HEK293 (cell line): Measurements from ENCODE around the gene AGPAT4.
A peak's percentile ranks its signal among the peaks of the same experiment; 100 is the strongest.

Experiments used
- CTCF ChIA-PET: fragments of 350-600 bp; formaldehyde crosslinking; extraction: SDS; loops from one replicate; lab custom pipeline; 2021; ENCODE audit warnings: antibody characterized with exemption; lab: Yijun Ruan, JAX
- POLR2A ChIA-PET: fragments of 300-600 bp; formaldehyde crosslinking; extraction: SDS; loops from one replicate; lab custom pipeline; 2020; ENCODE audit warnings: antibody characterized with exemption, inconsistent platforms; lab: Yijun Ruan, JAX
- H3K27ac ChIP-seq: fragments of 200-500 bp; sonication (Bioruptor generic); 2 replicates; pipeline ENCODE4 v1.5.1; 2014; ENCODE audit warnings: low read depth, low read length, control low read depth, inconsistent platforms; ENCODE audit errors: extremely low read depth
- H3K36me3 ChIP-seq, 2 experiments: fragments of 200-500 bp in 1 of 2; sonication (Bioruptor generic) in 1 of 2; 1 replicate in 1 of 2; 2 replicates in 1 of 2; pipeline ENCODE4 v1.5.1; 2014 to 2017; ENCODE audit warnings: inconsistent platforms in 2 of 2, low read length in 2 of 2; ENCODE audit not compliant: control insufficient read depth in 2 of 2, insufficient read depth in 1 of 2
- H3K4me1 ChIP-seq: fragments of 200-500 bp; sonication (Bioruptor generic); 2 replicates; pipeline ENCODE4 v1.5.1; 2014; ENCODE audit warnings: mild to moderate bottlenecking, low read length, inconsistent platforms; ENCODE audit not compliant: control insufficient read depth, insufficient read depth
- H3K4me3 ChIP-seq: 2 replicates; pipeline ENCODE4 v1.5.1; 2011; ENCODE audit warnings: low read depth, mild to moderate bottlenecking, control low read depth, low read length, moderate library complexity
- H3K9me3 ChIP-seq: fragments of 200-500 bp; sonication (Bioruptor generic); 2 replicates; pipeline ENCODE4 v1.5.1; 2014; ENCODE audit warnings: low read depth, low read length, inconsistent platforms; ENCODE audit not compliant: control insufficient read depth, insufficient read depth
- HOXC10 ChIP-seq: sonication (generic); formaldehyde crosslinking; IDR thresholded peaks from 2 replicates; pipeline ENCODE4 v1.8.1; 2023; ENCODE audit warnings: mild to moderate bottlenecking, missing genetic modification reagents
- MZF1 ChIP-seq: fragments of 450-650 bp; formaldehyde crosslinking; IDR thresholded peaks from 2 replicates; pipeline ENCODE4 v1.5.1; 2017; ENCODE audit warnings: missing biosample characterization, missing genetic modification characterization, borderline replicate concordance
- REPIN1 ChIP-seq: fragments of 450-650 bp; formaldehyde crosslinking; IDR thresholded peaks from 2 replicates; pipeline ENCODE4 v1.5.1; 2017; ENCODE audit warnings: missing biosample characterization, missing genetic modification characterization, low read depth
- ZBTB11 ChIP-seq: fragments of 450-650 bp; formaldehyde crosslinking; conservative IDR thresholded peaks from 2 replicates; pipeline ENCODE4 v1.5.1; 2016; ENCODE audit warnings: low read depth, missing biosample characterization, missing genetic modification characterization
- ZNF155 ChIP-seq: fragments of 450-650 bp; formaldehyde crosslinking; IDR thresholded peaks from 2 replicates; pipeline ENCODE4 v1.5.1; 2016; ENCODE audit warnings: missing biosample characterization, missing genetic modification characterization
- ZNF214 ChIP-seq: fragments of 450-650 bp; formaldehyde crosslinking; IDR thresholded peaks from 2 replicates; pipeline ENCODE4 v1.5.1; 2017; ENCODE audit warnings: missing biosample characterization, mild to moderate bottlenecking, missing genetic modification characterization, borderline replicate concordance
- ZNF292 ChIP-seq: fragments of 450-650 bp; formaldehyde crosslinking; IDR thresholded peaks from 2 replicates; pipeline ENCODE4 v1.5.1; 2016; ENCODE audit warnings: low read depth, missing biosample characterization, missing genetic modification characterization, borderline replicate concordance
- ZNF37A ChIP-seq: fragments of 450-650 bp; IDR thresholded peaks from 2 replicates; pipeline ENCODE4 v1.5.1; 2018; ENCODE audit warnings: missing biosample characterization, missing genetic modification characterization
- ZNF416 ChIP-seq: fragments of 450-650 bp; formaldehyde crosslinking; IDR thresholded peaks from 2 replicates; pipeline ENCODE4 v1.5.1; 2016; ENCODE audit warnings: missing biosample characterization, missing genetic modification characterization
- ZNF423 ChIP-seq: fragments of 450-650 bp; formaldehyde crosslinking; IDR thresholded peaks from 2 replicates; pipeline ENCODE4 v1.5.1; 2016; ENCODE audit warnings: missing biosample characterization, missing genetic modification characterization
- ZNF433 ChIP-seq: fragments of 450-650 bp; formaldehyde crosslinking; IDR thresholded peaks from 2 replicates; pipeline ENCODE4 v1.5.1; 2016; ENCODE audit warnings: missing biosample characterization, missing genetic modification characterization, low read depth
- ZNF549 ChIP-seq: fragments of 450-650 bp; IDR thresholded peaks from 2 replicates; pipeline ENCODE4 v1.5.1; 2018; ENCODE audit warnings: missing biosample characterization, missing genetic modification characterization, mild to moderate bottlenecking, inconsistent platforms, moderate library complexity
- ZNF660 ChIP-seq: fragments of 450-650 bp; IDR thresholded peaks from 2 replicates; pipeline ENCODE4 v1.5.1; 2018; ENCODE audit warnings: missing biosample characterization, mild to moderate bottlenecking, missing genetic modification characterization
- ZNF701 ChIP-seq: fragments of 450-650 bp; formaldehyde crosslinking; IDR thresholded peaks from 2 replicates; pipeline ENCODE4 v1.5.1; 2016; ENCODE audit warnings: missing biosample characterization, missing genetic modification characterization
- ZSCAN4 ChIP-seq: fragments of 450-650 bp; formaldehyde crosslinking; IDR thresholded peaks from 2 replicates; pipeline ENCODE4 v1.5.1; 2017; ENCODE audit warnings: missing biosample characterization, missing genetic modification characterization
- TF ChIP-seq, protein P1 (sequence below): fragments of 450-650 bp; formaldehyde crosslinking; IDR thresholded peaks from 2 replicates; pipeline ENCODE4 v1.5.1; 2016; ENCODE audit warnings: missing biosample characterization, missing genetic modification characterization

AGPAT4 gene

GRCh38 chr6:161091151-161091550, 182.7 kb downstream of the AGPAT4 start (continued):
- TF ChIP-seq ZBTB11 (tag by site-specific recombination) (no peak), ZNF37A (tag by site-specific recombination) (no peak), ZNF660 (no peak)

DNA sequence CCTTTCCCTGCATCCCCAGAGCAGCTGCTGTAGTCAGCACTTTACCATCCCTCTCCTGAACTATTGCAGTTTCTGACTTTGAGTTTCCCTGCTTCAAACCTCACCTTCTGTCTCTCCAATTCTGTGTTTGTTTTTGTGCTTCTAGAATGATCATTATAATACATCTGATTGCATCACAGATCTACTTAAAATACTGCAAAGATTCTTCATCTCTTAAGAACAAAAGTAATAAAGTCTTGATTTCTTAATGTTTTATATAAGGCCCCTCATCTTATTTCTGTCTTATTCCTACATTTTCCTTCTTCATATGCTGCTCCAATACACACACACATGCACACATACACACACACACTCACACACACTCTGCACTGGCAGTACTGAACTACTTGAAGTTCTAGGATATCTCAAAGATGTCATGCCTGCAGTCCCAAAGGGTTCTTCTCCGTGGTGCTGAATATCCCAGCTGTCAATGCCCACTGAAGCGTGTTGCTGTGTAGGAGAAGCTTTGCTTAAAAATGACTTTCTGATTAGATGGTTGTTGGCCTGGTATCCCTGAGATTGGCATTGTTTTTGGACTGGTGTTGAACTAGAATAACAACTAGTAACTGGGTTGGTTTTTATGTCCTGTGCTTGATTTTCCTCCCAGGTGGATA, 185.1 kb downstream of the AGPAT4 start:
- no peak for TF ChIP-seq ZNF155 (tag by site-specific recombination)
- no peak for TF ChIP-seq REPIN1
- TF ChIP-seq, protein P1, sequence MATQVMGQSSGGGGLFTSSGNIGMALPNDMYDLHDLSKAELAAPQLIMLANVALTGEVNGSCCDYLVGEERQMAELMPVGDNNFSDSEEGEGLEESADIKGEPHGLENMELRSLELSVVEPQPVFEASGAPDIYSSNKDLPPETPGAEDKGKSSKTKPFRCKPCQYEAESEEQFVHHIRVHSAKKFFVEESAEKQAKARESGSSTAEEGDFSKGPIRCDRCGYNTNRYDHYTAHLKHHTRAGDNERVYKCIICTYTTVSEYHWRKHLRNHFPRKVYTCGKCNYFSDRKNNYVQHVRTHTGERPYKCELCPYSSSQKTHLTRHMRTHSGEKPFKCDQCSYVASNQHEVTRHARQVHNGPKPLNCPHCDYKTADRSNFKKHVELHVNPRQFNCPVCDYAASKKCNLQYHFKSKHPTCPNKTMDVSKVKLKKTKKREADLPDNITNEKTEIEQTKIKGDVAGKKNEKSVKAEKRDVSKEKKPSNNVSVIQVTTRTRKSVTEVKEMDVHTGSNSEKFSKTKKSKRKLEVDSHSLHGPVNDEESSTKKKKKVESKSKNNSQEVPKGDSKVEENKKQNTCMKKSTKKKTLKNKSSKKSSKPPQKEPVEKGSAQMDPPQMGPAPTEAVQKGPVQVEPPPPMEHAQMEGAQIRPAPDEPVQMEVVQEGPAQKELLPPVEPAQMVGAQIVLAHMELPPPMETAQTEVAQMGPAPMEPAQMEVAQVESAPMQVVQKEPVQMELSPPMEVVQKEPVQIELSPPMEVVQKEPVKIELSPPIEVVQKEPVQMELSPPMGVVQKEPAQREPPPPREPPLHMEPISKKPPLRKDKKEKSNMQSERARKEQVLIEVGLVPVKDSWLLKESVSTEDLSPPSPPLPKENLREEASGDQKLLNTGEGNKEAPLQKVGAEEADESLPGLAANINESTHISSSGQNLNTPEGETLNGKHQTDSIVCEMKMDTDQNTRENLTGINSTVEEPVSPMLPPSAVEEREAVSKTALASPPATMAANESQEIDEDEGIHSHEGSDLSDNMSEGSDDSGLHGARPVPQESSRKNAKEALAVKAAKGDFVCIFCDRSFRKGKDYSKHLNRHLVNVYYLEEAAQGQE (tag by site-specific recombination): peak; percentile 91
- H3K9me3 ChIP-seq: no peaks in the 10 kb centered on the region
- ChIA-PET POLR2A (no interaction called here), CTCF (interaction anchor here (1.9 kb wide), 1 partner anchor 283 kb away, joined by 6 read pairs; no protein-coding TSS in a partner anchor)
- H3K36me3 ChIP-seq: peaks cover 22 to 81% of the 10 kb centered on the region in 2 experiments
- no peak overlapping the region for H3K27ac ChIP-seq
- no peak overlapping the region for H3K4me3 ChIP-seq
- H3K4me1 ChIP-seq: no peaks in the 10 kb centered on the region

- Histone ChIP-seq H3K36me3 (peaks cover 17 to 93% of the 10 kb centered on the region in 2 experiments), H3K4me1 (no peaks in the 10 kb centered on the region), H3K4me3 (no peak overlapping the region), H3K9me3 (no peaks in the 10 kb centered on the region), H3K27ac (no peak overlapping the region)
- no peak for TF ChIP-seq ZSCAN4 (tag by site-specific recombination)
- ChIA-PET POLR2A (no interaction called here), CTCF (interaction anchor here (1.0 to 1.3 kb wide), 3 partner anchors 16 to 288 kb away, joined by 3 to 5 read pairs (median 3); no protein-coding TSS in a partner anchor)
Observed at GRCh38 chr6:161085246-161085645, 188.6 kb downstream of the AGPAT4 start.

- H3K36me3 ChIP-seq: peaks cover 10 to 68% of the 10 kb centered on the region in 2 experiments
- H3K4me3 ChIP-seq: no peak overlapping the region
- no peak overlapping the region for H3K27ac ChIP-seq
- H3K9me3 ChIP-seq: no peaks in the 10 kb centered on the region
- TF ChIP-seq ZNF701 (tag by site-specific recombination) (no peak), ZNF37A (tag by site-specific recombination) (no peak), ZNF416 (tag by site-specific recombination) (no peak), ZNF423 (no peak), ZNF549 (tag by site-specific recombination) (no peak), HOXC10 (CRISPR knock-in tag) (no peak), ZNF214 (tag by site-specific recombination) (no peak), ZNF433 (no peak), MZF1 (tag by site-specific recombination) (no peak), ZNF292 (tag by site-specific recombination) (no peak)
- ChIA-PET CTCF (interaction anchor here (0.6 kb wide), 1 partner anchor 780 kb away, joined by 4 read pairs; no protein-coding TSS in a partner anchor), POLR2A (no interaction called here)
- H3K4me1 ChIP-seq: no peaks in the 10 kb centered on the region
Observed at GRCh38 chr6:161082215-161082614, 191.6 kb downstream of the AGPAT4 start.
